Epithelial cell of proximal tubule (primary cell): ENCODE data around the gene LRRC59. TPM values are rescaled to one million over a fixed set of nuclear protein-coding genes. Genes with fewer than 3 reads are reported as not detected.

Experiments
- DNase-seq: peaks from one replicate; pipeline ENCODE4 v3.0.0-alpha.2; 2011; ENCODE audit warnings: low read depth
- H3K4me3 ChIP-seq: 2 replicates; pipeline ENCODE4 v1.5.1; 2011; ENCODE audit warnings: low read depth, mild to moderate bottlenecking, low read length
- total RNA-seq: library from RNA; depleted of rRNA; stranded (reverse); fragments of >200 nt; gene quantifications from 2 replicates; pipeline ENCODE4 v1.2.3, GENCODE V29; 2015
- TF ChIP-seq, protein P1 (sequence below): conservative IDR thresholded peaks from 2 replicates; pipeline ENCODE4 v1.5.1; 2012; ENCODE audit warnings: low read depth, mild to moderate bottlenecking, low read length

Gene LRRC59
- total RNA-seq, 1 donor from 2014 or later: 147 TPM

DNA sequence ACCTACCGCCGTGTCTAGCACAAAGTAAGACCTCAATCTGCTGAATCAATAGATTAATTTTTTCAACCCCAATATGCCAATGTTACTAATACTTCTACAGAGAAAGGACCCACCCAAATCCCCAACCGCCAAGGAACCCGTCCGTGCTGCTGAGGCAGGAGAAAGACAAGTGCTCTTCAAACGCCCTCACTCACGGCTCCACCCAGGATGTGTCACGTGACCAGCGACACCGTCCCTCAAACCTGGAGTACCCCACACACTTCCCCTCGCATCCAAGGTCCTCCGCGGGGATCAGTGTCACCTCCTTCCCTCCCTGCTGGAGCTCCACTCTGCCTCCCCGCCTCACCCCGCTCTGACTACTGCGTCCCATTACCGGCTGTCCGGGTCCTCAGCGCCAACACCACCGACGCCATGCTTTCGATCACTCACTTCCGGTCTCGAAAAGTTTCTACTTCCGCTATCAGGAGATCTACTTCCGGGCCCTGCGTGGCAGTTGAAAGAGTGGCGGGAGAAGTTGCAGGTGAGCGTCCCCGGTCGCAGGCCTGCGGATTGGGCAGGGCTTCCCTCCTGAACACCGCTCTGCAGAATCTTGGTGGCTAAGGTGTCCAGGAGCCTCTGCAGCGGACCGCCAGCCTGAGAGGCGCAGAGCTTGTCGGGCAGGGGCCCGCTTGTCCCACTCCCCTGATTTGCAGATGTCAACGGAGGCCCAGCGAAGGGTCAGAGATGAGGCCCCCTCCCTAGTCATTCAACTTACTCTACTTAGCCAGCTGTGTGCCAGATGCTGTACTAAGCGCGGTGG is 24.4 kb downstream of the LRRC59 start, which contains the start of the genes EME1 and MRPL27:
EME1 (plus strand) TSS at position 472 of the 799 bp plus-strand sequence. CDS start 1,980 bp downstream, outside the sequence.
MRPL27 (minus strand) TSS at position 427 of the 799 bp plus-strand sequence; CDS start at position 413, 14 bp downstream.
- peak; percentile 54 for DNase-seq
- H3K4me3 ChIP-seq: peak within 1 kb of the TSS; percentile 89
- TF ChIP-seq, protein P1, sequence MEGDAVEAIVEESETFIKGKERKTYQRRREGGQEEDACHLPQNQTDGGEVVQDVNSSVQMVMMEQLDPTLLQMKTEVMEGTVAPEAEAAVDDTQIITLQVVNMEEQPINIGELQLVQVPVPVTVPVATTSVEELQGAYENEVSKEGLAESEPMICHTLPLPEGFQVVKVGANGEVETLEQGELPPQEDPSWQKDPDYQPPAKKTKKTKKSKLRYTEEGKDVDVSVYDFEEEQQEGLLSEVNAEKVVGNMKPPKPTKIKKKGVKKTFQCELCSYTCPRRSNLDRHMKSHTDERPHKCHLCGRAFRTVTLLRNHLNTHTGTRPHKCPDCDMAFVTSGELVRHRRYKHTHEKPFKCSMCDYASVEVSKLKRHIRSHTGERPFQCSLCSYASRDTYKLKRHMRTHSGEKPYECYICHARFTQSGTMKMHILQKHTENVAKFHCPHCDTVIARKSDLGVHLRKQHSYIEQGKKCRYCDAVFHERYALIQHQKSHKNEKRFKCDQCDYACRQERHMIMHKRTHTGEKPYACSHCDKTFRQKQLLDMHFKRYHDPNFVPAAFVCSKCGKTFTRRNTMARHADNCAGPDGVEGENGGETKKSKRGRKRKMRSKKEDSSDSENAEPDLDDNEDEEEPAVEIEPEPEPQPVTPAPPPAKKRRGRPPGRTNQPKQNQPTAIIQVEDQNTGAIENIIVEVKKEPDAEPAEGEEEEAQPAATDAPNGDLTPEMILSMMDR: no peak

DNA sequence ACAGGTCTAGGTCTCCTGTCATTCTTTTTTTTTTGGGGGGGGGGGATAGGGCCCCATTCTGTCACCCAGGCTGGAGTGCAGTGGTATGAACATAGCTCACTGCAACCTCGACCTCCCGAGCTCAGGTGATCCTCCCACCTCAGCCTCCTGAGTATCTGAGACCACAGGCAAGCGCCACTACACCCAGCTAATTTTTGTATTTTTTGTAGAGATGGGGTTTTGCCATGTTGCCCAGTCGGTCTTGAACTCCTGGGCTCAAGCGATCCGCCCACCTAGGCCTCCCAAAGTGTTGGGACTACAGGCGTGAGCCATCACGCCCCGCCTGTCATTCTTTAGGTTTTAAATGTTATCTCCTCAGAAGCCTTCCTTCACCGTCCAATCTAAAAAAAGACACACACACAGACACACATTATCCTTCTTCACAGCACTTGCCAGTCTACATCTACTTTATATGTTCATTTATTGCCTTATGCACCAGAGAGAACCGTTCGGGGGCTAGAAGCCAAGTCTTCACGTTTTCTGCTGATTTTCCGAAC is 25.0 kb downstream of the LRRC59 start:
- DNase-seq: no peak
- TF ChIP-seq, protein P1: no peak
- peak overlapping the region; percentile 89 for H3K4me3 ChIP-seq

DNA sequence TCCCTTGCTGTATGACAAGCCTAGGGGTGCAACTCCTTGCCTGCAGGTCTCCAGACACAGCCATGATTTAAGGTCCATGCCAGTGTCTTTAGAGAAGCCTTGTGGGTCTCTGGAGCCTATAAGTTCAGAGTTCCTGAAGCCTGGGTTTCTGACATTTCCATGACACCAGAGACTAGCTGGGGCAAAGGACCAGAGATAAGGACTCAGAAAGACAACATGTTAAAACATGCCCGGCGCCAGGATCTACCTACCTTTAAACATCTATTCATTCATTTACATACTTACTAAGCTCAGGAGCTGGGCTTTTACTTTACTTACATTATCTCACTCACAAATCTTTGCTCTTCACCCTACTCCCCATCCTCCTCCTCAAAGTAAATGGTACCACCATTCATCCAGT is 25.8 kb downstream of the LRRC59 start:
- TF ChIP-seq, protein P1: no peak
- DNase-seq: no peak
- peak overlapping the region; percentile 89 for H3K4me3 ChIP-seq

DNA sequence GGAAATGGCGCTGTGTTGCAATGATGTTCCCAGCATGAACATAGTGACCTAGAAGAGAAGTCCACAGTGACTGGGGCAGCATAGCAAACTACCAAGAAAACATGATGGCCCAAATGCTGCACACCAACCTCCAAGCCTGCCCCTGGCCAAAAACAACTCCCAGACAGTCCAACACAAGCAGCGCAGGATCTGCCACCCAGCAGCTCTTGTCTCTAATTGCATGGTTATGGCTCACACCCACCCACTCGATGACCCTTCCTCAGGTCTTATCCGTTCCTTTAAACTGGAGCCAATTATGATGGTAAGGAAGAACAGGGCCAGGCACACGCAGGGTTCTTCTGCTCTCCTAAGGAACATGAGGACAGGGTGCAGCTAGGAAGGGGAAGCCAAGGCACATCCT is 27.3 kb downstream of the LRRC59 start:
- H3K4me3 ChIP-seq: no peak overlapping the region
- TF ChIP-seq, protein P1: no peak
- DNase-seq: no peak

DNA sequence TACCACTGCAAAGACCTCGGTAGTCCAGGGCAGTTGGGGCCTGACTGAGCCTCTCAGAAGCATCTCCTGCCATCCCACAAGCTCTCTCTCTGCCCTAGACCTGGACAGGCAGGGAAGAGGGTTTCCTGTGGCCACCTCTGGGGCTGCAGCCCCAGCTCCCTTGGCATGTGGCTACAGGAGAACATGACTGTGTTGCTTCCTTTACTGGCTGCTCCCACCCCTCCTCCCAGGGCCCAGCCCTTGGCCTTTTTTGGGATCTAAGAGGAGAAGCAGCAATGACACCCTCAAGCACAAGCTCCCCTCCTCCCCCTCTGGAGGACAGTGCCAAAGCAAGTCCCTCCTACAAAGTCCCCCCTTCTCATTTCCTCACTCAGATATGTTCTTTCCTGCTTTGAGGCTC is 29.9 kb downstream of the LRRC59 start:
- no peak for DNase-seq
- TF ChIP-seq, protein P1: no peak
- H3K4me3 ChIP-seq: no peak overlapping the region

DNA sequence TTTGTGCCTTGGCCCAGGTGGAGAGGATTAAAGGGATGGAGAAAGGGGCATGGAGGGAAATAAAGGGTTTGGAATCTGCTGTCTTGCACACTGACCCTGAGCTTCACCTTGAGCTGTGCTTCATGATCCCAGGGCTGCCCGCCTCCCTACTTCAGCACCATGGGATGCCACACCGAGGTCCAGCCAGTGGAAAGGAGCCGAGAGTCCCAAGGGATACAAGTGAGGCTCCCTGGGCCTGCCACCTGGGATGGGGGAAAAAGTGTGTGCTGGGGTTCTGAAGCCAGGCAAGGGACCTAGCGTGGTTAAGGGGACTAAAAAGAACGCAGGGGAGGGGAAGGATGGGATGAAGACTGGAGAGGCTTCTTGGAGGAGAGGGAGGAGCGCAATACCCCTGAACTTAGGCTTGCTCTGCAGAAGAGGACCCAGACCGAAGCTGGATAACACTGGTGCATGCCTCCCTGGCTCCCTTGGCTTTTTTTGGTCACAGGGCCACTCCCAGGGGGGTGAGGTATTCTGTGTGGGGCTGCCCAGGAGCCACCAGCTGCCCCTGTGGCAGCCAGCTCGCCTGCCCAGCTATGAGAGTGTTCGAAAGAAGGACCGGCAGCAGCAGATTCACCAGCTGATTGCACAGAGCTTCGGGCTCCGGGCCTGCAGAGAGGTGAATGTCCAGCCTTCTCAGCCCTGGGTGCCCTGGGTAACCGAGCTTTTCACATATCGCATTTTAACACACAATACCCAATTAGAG is 31.5 kb downstream of the LRRC59 start:
- DNase-seq: no peak
- H3K4me3 ChIP-seq: no peak overlapping the region
- TF ChIP-seq, protein P1: no peak
